Esophagus muscularis mucosa (tissue), 3 donors: ENCODE data around the gene CLCN3.

Experiments used
- CTCF ChIP-seq, 3 experiments: fragments of 200-600 bp in 2 of 3; fragments of 450-650 bp in 1 of 3; sonication (generic) in 2 of 3; IDR thresholded peaks; one replicate each; pipeline ENCODE4 v1.5.1; 2017 to 2019; ENCODE audit warnings: antibody characterized with exemption in 3 of 3, mild to moderate bottlenecking in 2 of 3, moderate library complexity in 1 of 3
- POLR2AphosphoS5 ChIP-seq, 2 donors: sonication (generic); formaldehyde crosslinking; IDR thresholded peaks; one replicate each; pipeline ENCODE4 v1.6.1; 2017; ENCODE audit warnings: antibody characterized with exemption in 2 of 2

- TF ChIP-seq CTCF (IDR thresholded peaks at IDR 0.05), result no peak
- TF ChIP-seq POLR2AphosphoS5 (IDR thresholded peaks at IDR 0.05), result no peak
These were observed 46.5 kb upstream of the CLCN3 start for GRCh38 chr4:169573889-169574288.
